HCT116 (cell line): Measurements from ENCODE around the gene IFNL4.

Source experiments
- CTCF ChIP-seq, 3 experiments: fragments of 200-600 bp in 1 of 3; sonication (generic) in 1 of 3; IDR thresholded peaks in 2 of 3; conservative IDR thresholded peaks in 1 of 3; 2 replicates each; pipeline ENCODE4 v1.5.1; 2012 to 2017; ENCODE audit warnings: low read depth in 2 of 3, low read length in 2 of 3, antibody characterized with exemption in 1 of 3, borderline replicate concordance in 1 of 3, control low read depth in 1 of 3, mild to moderate bottlenecking in 1 of 3, mixed read lengths in 1 of 3, mixed run types in 1 of 3, moderate library complexity in 1 of 3; ENCODE audit not compliant: insufficient read depth in 1 of 3
- POLR2A ChIP-seq: IDR thresholded peaks from 2 replicates; pipeline ENCODE4 v1.7.0; 2011; ENCODE audit warnings: borderline replicate concordance; ENCODE audit not compliant: insufficient read depth, insufficient read length; ENCODE audit errors: extremely low read depth
- TCF7L2 ChIP-seq: IDR thresholded peaks from 2 replicates; pipeline ENCODE4 v1.7.0; 2011; ENCODE audit warnings: borderline replicate concordance, inconsistent platforms; ENCODE audit not compliant: insufficient read depth, insufficient read length; ENCODE audit errors: extremely low read depth
- ZBTB33 ChIP-seq: IDR thresholded peaks from 2 replicates; pipeline ENCODE4 v1.6.1; 2011; ENCODE audit warnings: mild to moderate bottlenecking, low read length, moderate library complexity; ENCODE audit not compliant: insufficient replicate concordance; ENCODE audit errors: extremely low read depth
- ZFX ChIP-seq: fragments of 450-650 bp; IDR thresholded peaks from 2 replicates; pipeline ENCODE4 v1.6.1; 2017

GRCh38 chr19:39199025-39199424, 49.6 kb downstream of the IFNL4 start:
- TF ChIP-seq CTCF (IDR thresholded peaks at IDR 0.05 in 2 of 3, conservative IDR thresholded peaks at IDR 0.05 in 1 of 3; ENCODE audit: borderline replicate concordance in 1 of 3, insufficient read depth in 1 of 3, low read depth in 2 of 3, low read length in 2 of 3) (no peak), POLR2A (no peak), TCF7L2 (no peak), ZBTB33 (no peak), ZFX (no peak)
